KMS-11 (cell line): ENCODE results near the gene KIF26B.

ENCODE experiments used
- H2AFZ ChIP-seq: fragments of 200-600 bp; sonication (generic); 2 replicates; pipeline ENCODE4 v1.6.1; 2016; ENCODE audit warnings: antibody characterized with exemption, mixed run types, low read depth
- H3K27ac ChIP-seq: fragments of 200-600 bp; sonication (generic); 2 replicates; pipeline ENCODE4 v1.6.1; 2016; ENCODE audit warnings: mild to moderate bottlenecking, mixed run types
- H3K27me3 ChIP-seq: fragments of 200-600 bp; sonication (generic); 2 replicates; pipeline ENCODE4 v1.6.1; 2017; ENCODE audit warnings: mild to moderate bottlenecking, low read depth, mixed run types, moderate library complexity; ENCODE audit not compliant: insufficient read depth
- H3K36me3 ChIP-seq: fragments of 200-600 bp; sonication (generic); 2 replicates; pipeline ENCODE4 v1.6.1; 2017; ENCODE audit warnings: mild to moderate bottlenecking, mixed run types; ENCODE audit not compliant: insufficient read depth
- H3K4me1 ChIP-seq: fragments of 200-600 bp; sonication (generic); 2 replicates; pipeline ENCODE4 v1.6.1; 2016; ENCODE audit warnings: mild to moderate bottlenecking, low read depth, mixed run types; ENCODE audit not compliant: poor library complexity, severe bottlenecking
- H3K4me2 ChIP-seq: fragments of 200-600 bp; sonication (generic); 2 replicates; pipeline ENCODE4 v1.7.0; 2016; ENCODE audit warnings: mild to moderate bottlenecking, mixed run types
- H3K4me3 ChIP-seq: fragments of 200-600 bp; sonication (generic); IDR thresholded peaks from 2 replicates; pipeline ENCODE4 v1.6.1; 2017; ENCODE audit warnings: low read depth, low read length, mixed read lengths; ENCODE audit not compliant: insufficient read depth
- H3K79me2 ChIP-seq: fragments of 200-600 bp; sonication (generic); 2 replicates; pipeline ENCODE4 v1.6.1; 2016; ENCODE audit warnings: low read depth, mixed run types; ENCODE audit not compliant: insufficient read depth
- H3K9ac ChIP-seq: fragments of 200-600 bp; sonication (generic); 2 replicates; pipeline ENCODE4 v1.6.1; 2016; ENCODE audit warnings: mild to moderate bottlenecking, mixed run types
- H4K20me1 ChIP-seq: fragments of 200-600 bp; sonication (generic); 2 replicates; pipeline ENCODE4 v1.6.1; 2016; ENCODE audit warnings: mild to moderate bottlenecking, mixed run types; ENCODE audit not compliant: insufficient read depth
- CTCF ChIP-seq: fragments of 200-600 bp; sonication (generic); conservative IDR thresholded peaks from 2 replicates; pipeline ENCODE4 v1.6.1; 2017; ENCODE audit warnings: low read depth, mild to moderate bottlenecking, antibody characterized with exemption, low read length, moderate library complexity, mixed read lengths

Gene KIF26B

GRCh38 chr1:245419989-245420388, 265.2 kb downstream of the KIF26B start:
- no peak overlapping the region for H3K4me2 ChIP-seq
- H4K20me1 ChIP-seq: no peaks in the 10 kb centered on the region
- H3K4me3 ChIP-seq: no peak overlapping the region
- no peak overlapping the region for H3K27ac ChIP-seq
- TF ChIP-seq CTCF: no peak
- H3K4me1 ChIP-seq: no peaks in the 10 kb centered on the region
- no peak overlapping the region for H2AFZ ChIP-seq
- no peaks in the 10 kb centered on the region for H3K79me2 ChIP-seq
- no peaks in the 10 kb centered on the region for H3K36me3 ChIP-seq
- no peaks in the 10 kb centered on the region for H3K27me3 ChIP-seq
- H3K9ac ChIP-seq: no peak overlapping the region

- Histone ChIP-seq H3K4me2 (no peak overlapping the region), H4K20me1 (no peaks in the 10 kb centered on the region), H3K4me3 (no peak overlapping the region), H3K9ac (no peak overlapping the region), H3K4me1 (no peaks in the 10 kb centered on the region), H3K79me2 (no peaks in the 10 kb centered on the region), H3K36me3 (no peaks in the 10 kb centered on the region), H3K27me3 (no peaks in the 10 kb centered on the region), H2AFZ (no peak overlapping the region), H3K27ac (no peak overlapping the region)
- no peak for TF ChIP-seq CTCF
Observed at GRCh38 chr1:245420926-245421325, 266.1 kb downstream of the KIF26B start.

- Histone ChIP-seq H3K9ac (no peak overlapping the region), H3K4me2 (no peak overlapping the region), H3K4me3 (no peak overlapping the region), H3K27ac (no peak overlapping the region), H3K79me2 (no peaks in the 10 kb centered on the region), H4K20me1 (no peaks in the 10 kb centered on the region), H3K4me1 (no peaks in the 10 kb centered on the region), H2AFZ (no peak overlapping the region), H3K36me3 (no peaks in the 10 kb centered on the region), H3K27me3 (no peaks in the 10 kb centered on the region)
- no peak for TF ChIP-seq CTCF
Observed at GRCh38 chr1:245428681-245429080, 273.9 kb downstream of the KIF26B start.

GRCh38 chr1:245431706-245432105, 276.9 kb downstream of the KIF26B start:
- Histone ChIP-seq H3K36me3 (no peaks in the 10 kb centered on the region), H3K4me2 (no peak overlapping the region), H3K27me3 (no peaks in the 10 kb centered on the region), H3K27ac (no peak overlapping the region), H3K79me2 (no peaks in the 10 kb centered on the region), H3K9ac (no peak overlapping the region), H4K20me1 (no peaks in the 10 kb centered on the region), H2AFZ (no peak overlapping the region), H3K4me1 (no peaks in the 10 kb centered on the region), H3K4me3 (no peak overlapping the region)
- no peak for TF ChIP-seq CTCF
